HG03342 (cell line): ENCODE measurements around the gene MYCBP2.
"Not testable (repeated sequence)": the region's sequence is repeated elsewhere in the genome, so short reads cannot be mapped to it uniquely, and the experiment has no call there.

Source experiments
- ATAC-seq: cut with Tn5 transposase; IDR thresholded peaks from one replicate; pipeline ENCODE4 v1.9.1; 2021; ENCODE audit warnings: mild to moderate bottlenecking, moderate library complexity; ENCODE audit not compliant: unreplicated experiment

Gene MYCBP2

GRCh38 chr13:77339408-77339807, 12.5 kb upstream of the MYCBP2 start:
- ATAC-seq, result peak; percentile 68

DNA sequence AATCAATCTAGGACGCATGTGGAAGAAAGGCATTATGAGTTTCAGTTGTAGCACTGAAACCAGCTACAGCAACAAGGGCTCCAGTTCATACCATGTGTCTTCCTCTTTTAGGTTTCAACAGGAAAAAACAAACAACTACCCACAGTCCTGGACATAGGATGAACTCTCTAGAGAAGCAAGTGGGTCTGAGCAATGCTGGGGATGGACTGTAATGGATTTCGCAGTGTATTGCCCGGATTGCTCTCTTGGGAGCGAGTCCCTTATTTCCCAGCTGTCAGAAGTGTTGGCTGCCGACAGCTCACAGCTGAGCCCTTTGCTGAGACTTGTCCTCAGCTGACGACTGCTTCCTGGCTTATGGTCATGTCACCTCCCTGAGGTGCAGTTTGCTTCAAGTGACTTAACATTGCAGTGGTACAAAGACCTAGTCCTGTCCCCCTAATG, 12.1 kb upstream of the MYCBP2 start:
- ATAC-seq, result peak; percentile 63

- ATAC-seq, result peak; percentile 34
Observed at GRCh38 chr13:77338329-77338728, 11.4 kb upstream of the MYCBP2 start.

GRCh38 chr13:77337159-77337558, 10.3 kb upstream of the MYCBP2 start:
- no peak for ATAC-seq

DNA sequence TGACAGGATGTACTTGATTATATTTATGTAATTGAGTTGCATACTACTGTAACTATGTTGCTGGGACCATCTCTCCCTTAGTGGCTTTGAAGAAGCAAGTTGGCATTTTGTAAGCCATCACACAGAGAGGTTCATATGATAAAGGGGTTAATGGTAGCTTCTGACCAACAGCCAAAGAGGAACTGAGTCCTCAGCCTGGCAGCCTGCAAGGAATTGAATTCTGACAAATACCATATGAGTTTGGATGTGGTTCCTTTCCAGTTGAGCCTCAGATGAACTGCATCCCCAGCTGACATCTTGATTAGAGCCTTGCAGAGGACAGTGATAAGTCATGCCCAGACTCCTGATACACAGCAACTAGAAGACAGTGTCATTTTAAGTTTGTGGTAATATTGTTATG, 8.6 kb upstream of the MYCBP2 start:
- no peak for ATAC-seq

DNA sequence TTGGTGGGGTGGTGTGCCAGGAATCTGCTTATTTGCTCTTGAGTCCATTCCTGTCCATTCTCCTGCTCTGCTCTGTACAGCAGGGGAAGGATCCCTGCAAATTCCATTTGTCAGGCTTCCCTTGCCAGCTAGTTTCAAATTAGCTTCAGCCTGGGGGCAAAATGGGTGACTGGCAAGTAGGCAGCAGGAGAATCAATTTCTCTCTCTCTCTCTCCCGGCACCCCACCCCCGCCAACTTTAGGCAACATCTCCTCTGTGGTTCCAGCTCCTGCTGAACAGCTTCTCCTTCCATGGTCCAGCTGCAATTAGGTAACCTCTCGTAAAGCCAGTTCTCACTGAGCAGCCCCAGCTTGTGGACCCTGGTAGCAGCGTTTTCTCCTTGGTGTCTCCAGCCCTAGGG, 6.7 kb upstream of the MYCBP2 start:
- no peak for ATAC-seq

DNA sequence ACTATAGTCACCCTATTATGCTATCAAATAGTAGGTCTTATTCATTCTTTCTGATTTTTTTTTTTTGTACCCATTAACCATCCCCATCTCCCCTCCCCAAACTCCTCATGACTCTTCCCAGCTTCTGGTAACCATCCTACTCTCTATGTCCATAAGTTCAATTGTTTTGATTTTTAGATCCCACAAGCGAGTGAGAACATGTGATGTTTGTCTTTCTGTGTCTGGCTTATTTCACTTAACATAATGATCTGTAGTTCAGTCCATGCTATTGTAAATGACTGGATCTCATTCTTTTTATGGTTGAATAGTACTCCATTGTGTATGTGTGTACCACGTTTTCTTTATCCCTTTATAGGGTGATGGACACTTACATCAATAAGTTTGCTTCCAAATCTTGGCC, 4.5 kb upstream of the MYCBP2 start:
- ATAC-seq, result no peak

DNA sequence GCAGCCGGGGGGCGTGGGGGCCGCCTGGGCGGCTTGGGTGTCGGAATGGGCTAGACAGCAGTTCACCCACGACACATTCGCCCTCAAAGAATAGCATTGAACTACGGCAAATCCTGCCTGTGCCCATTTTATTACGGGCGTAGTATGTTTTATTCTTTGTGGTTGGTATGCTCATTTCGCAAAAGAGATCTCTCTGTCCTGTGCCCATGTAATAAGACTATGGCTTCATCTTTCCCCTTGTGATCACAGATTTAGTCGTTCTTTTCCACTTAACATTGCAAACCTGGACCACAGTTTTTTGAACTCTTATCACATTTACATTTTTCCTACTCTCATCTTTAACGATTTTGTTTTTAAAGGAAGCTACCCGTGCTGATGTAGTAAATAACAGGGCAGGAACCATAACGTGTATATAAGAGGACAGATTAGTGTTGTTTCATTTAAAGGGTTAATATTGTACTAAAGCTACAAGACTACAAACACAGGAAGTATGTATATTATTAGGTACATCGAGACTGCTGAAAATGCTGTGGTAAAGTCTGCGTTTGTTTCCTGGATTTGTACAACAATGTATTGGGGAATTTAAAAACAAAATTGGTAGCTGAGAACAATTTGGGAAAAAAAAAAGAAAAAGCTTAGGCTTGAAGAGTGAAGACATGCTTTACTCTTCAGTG, 3.2 kb upstream of the MYCBP2 start:
- ATAC-seq, result no peak

DNA sequence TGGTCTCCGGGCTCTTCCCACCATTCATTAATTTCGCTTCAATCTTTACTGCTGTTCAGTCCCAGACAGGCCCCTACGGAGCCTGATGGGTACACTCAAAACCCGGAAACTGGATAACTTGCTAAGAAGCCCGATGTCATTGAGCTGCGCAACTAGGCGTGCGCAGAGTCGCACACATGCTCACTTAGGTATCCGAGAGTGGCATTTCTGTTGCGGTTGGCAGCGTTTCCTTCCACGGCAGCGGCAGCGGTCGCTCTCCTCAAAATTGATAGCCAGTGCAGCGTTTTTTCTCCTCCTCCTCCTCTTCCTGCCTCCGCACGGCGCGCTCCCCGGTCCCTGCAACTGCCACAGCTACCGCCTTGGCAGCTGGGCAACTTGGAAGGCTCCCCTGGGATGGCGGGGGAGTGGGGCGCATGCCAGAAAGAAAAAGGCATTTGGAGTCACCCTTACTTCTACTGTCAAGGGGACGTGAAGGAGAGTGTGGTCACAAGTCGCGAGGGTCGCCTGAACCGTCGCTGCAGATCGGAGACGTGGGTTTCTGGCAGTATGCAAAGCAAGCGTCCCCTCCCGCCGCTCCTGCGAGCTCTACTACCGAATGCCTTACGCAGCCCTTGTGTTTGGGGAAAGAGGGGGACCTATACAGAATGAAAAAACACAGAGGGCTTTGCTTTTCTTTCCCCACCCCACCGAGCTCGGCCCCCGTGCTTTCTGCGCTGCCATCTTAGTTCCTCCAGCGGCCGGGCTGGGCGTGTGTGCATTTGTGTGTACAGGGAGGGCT, 2.4 kb upstream of the MYCBP2 start:
- peak; percentile 63 for ATAC-seq

DNA sequence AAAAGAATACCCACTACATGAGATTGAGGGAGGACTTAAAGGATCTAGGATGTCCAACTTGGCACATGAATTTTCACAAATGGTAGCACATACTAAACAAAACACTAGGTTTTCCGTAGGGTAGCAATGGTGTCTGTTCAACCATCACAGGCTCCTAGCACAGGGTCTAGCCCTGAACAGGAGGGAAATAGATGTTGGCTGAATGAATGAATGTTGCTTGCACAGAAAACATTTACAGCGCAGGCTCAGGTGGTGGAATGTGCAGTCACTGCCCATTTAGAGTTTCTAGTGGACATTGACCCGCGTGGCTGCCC, 1.9 kb upstream of the MYCBP2 start:
- ATAC-seq, result peak; percentile 9

DNA sequence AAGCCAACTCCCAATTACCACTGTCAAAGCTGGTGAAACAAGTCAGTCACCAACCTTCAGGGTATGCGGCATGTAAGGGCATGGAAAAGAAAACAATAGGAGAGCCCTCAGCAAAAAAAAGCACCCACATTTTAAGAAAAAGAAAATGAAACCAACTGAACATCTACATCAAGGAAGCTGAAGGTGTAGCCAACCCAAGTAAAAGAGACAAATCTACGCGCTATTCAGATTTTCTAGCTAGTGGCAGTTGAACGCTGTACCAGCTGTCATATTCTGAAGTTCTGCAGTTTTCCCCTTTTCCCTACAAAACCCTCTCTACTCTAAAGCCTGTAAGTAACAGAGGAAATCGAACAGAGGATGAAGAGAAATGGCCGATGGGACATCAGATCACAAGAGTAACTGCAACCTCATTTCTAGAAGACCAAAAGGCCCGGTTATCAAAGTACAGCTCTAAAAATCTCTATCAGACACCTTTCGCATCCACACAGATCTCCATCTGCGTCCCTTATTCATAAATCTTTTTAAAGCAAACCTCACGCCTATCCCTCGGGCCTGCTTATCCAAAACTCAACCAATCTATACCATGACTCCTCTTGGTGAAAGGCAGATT, 1.4 kb downstream of the MYCBP2 start:
- no peak for ATAC-seq

- ATAC-seq, result no peak
Observed at GRCh38 chr13:77323858-77324257, 3.0 kb downstream of the MYCBP2 start.

DNA sequence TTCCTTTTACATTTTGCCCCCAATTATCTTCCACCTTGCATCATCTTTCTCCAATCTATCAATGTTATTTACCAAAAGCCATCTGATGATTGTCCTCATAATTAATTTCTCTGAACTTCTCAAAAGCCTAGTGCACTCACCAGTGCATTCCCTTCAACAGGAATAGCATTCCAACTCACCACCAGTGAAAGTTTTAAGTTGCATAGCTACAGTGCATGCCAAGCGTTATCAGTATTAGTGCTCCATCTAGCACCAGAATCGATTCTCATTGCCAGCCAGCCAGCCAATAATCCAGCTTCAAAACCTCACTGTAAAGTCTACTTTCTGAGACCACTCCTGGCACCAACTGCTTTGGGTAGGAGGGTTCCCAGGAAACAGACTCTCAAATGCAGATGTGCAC, 7.4 kb downstream of the MYCBP2 start:
- ATAC-seq, result no peak

- ATAC-seq, result no peak
Observed at GRCh38 chr13:77318741-77319140, 8.2 kb downstream of the MYCBP2 start.

GRCh38 chr13:77316430-77316829, 10.5 kb downstream of the MYCBP2 start:
- ATAC-seq, result no peak

- ATAC-seq, result not testable (repeated sequence)
Observed at GRCh38 chr13:77315509-77315908, 11.4 kb downstream of the MYCBP2 start.

DNA sequence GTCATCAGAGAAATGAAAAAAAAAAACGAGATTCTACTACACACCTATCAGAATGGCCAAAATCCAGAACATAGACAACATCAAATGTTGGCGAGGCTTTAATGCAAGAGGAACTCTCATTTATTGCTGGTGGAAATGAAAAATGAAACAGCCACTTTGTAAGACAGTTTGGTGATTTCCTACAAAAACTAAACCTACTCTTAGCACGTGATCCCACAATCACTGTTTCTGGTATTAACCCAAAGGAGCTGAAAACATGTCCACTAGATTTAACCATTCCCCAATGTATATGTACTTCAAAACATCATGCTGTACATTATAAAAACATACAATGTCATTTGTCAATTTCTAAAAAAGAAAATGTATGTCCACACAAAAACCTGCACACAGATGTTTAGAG, 13.0 kb downstream of the MYCBP2 start:
- no peak for ATAC-seq

GRCh38 chr13:77312311-77312710, 14.6 kb downstream of the MYCBP2 start:
- no peak for ATAC-seq

GRCh38 chr13:77310579-77311279, 16.2 kb downstream of the MYCBP2 start:
- ATAC-seq, result no peak

GRCh38 chr13:77310161-77310560, 16.7 kb downstream of the MYCBP2 start:
- ATAC-seq, result no peak

DNA sequence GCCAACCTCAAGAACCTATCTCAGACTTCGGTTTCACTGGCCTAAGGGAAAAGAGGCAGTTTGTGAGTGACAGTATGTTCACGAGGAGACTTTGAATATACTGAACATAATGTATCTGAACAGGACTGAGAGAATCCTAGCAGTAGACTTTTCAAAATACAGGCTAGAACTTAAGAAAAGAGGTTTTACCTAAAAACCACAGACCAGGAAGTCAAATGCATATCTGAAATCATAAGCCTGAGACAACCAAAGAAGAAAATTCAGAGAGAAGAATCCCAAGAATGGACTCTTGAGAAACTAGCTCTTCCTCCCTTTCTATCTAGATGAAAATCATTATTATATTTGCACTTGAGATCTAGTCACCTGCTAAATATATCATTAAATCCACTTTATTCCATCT, 17.6 kb downstream of the MYCBP2 start:
- no peak for ATAC-seq

- no peak for ATAC-seq
Observed at GRCh38 chr13:77306458-77306857, 20.4 kb downstream of the MYCBP2 start.
